OCI-LY7 (cell line): ENCODE results near the gene SGMS1. TPM values are rescaled to one million over a fixed set of nuclear protein-coding genes. Genes with fewer than 3 reads are reported as not detected.

Source experiments
- BruUV-seq: library from RNA; stranded (reverse); fragments of 400-500 nt; replicated peaks from 2 replicates; lab custom pipeline; 2021; lab: Mats Ljungman, UMichigan
- CTCF ChIA-PET: fragments of 300-600 bp; sonication (Branson Sonifier 250); formaldehyde crosslinking; loops from one replicate; lab custom pipeline; 2022; ENCODE audit warnings: antibody characterized with exemption; ENCODE audit not compliant: unreplicated experiment; lab: Charles Lee
- POLR2A ChIA-PET: fragments of 300-600 bp; sonication (Branson Sonifier 250); formaldehyde crosslinking; loops from one replicate; lab custom pipeline; 2022; ENCODE audit warnings: antibody characterized with exemption; lab: Charles Lee
- DNase-seq: peaks from one replicate; pipeline ENCODE4 v3.0.0-alpha.2; 2015; ENCODE audit warnings: low spot score
- H2AFZ ChIP-seq: fragments of 200-600 bp; sonication (generic), shearing (Covaris generic); 2 replicates; pipeline ENCODE4 v1.6.1; 2014; ENCODE audit warnings: mild to moderate bottlenecking, antibody characterized with exemption, low read length, moderate library complexity
- H3K27ac ChIP-seq: fragments of 200-600 bp; sonication (generic); 2 replicates; pipeline ENCODE4 v1.5.1; 2014; ENCODE audit warnings: mixed run types, low read depth, mild to moderate bottlenecking, moderate library complexity, low read length, inconsistent platforms; ENCODE audit not compliant: poor library complexity, severe bottlenecking
- H3K36me3 ChIP-seq: fragments of 200-600 bp; sonication (generic); 2 replicates; pipeline ENCODE4 v1.6.1; 2014; ENCODE audit warnings: mild to moderate bottlenecking, antibody characterized with exemption, low read length, moderate library complexity, mixed read lengths; ENCODE audit not compliant: insufficient read depth
- H3K4me1 ChIP-seq: fragments of 200-600 bp; sonication (generic); 2 replicates; pipeline ENCODE4 v1.5.1; 2014; ENCODE audit warnings: mild to moderate bottlenecking, low read length; ENCODE audit not compliant: insufficient read depth, poor library complexity, severe bottlenecking
- H3K4me2 ChIP-seq: fragments of 200-600 bp; sonication (generic); 2 replicates; pipeline ENCODE4 v1.6.1; 2014; ENCODE audit warnings: mild to moderate bottlenecking, low read length
- H3K4me3 ChIP-seq: fragments of 200-600 bp; sonication (generic); 2 replicates; pipeline ENCODE4 v1.5.1; 2014; ENCODE audit warnings: mild to moderate bottlenecking, low read depth, low read length; ENCODE audit not compliant: poor library complexity, severe bottlenecking
- H3K79me2 ChIP-seq: fragments of 200-600 bp; sonication (generic); 2 replicates; pipeline ENCODE4 v1.6.1; 2016; ENCODE audit warnings: low read depth, mild to moderate bottlenecking, low read length, moderate library complexity, mixed read lengths; ENCODE audit not compliant: insufficient read depth
- H3K9me2 ChIP-seq: fragments of 200-600 bp; sonication (generic); 2 replicates; pipeline ENCODE4 v1.6.1; 2016; ENCODE audit warnings: mild to moderate bottlenecking, low read length, mixed read lengths; ENCODE audit not compliant: insufficient read depth
- H3K9me3 ChIP-seq: fragments of 200-600 bp; sonication (generic); 2 replicates; pipeline ENCODE4 v1.6.1; 2014; ENCODE audit warnings: mild to moderate bottlenecking, mixed run types, low read length, mixed read lengths
- H4K20me1 ChIP-seq: fragments of 200-600 bp; sonication (generic); 2 replicates; pipeline ENCODE4 v1.6.1; 2014; ENCODE audit warnings: mild to moderate bottlenecking, antibody characterized with exemption, low read length, moderate library complexity, mixed read lengths; ENCODE audit not compliant: insufficient read depth
- CTCF ChIP-seq: fragments of 200-600 bp; sonication (generic); conservative IDR thresholded peaks from 2 replicates; pipeline ENCODE4 v1.5.1; 2014; ENCODE audit warnings: mild to moderate bottlenecking, antibody characterized with exemption, low read length, moderate library complexity, mixed read lengths
- EZH2phosphoT487 ChIP-seq: fragments of 200-600 bp; sonication (generic); IDR thresholded peaks from 2 replicates; pipeline ENCODE4 v1.6.1; 2018; ENCODE audit warnings: low read depth, borderline replicate concordance, mild to moderate bottlenecking, mixed run types, antibody characterized with exemption, low read length, moderate library complexity, mixed read lengths
- intact Hi-C: fragments of 100-400 bp; cut with micrococcal nuclease; formaldehyde crosslinking; loops from one replicate; pipeline ENCODE4 v1.10.0; 2022; ENCODE audit not compliant: unreplicated experiment
- total RNA-seq, 2 experiments: library from RNA; depleted of rRNA in 1 of 2; stranded (reverse); fragments of >200 nt in 1 of 2; shearing (Covaris generic) in 1 of 2; gene quantifications; 2 replicates each; pipeline ENCODE4 v1.2.3, GENCODE V29; 2014 to 2022

The SGMS1 gene
- total RNA-seq, 2 experiments from 2014 or later = 45.4 to 57.5 TPM

DNA sequence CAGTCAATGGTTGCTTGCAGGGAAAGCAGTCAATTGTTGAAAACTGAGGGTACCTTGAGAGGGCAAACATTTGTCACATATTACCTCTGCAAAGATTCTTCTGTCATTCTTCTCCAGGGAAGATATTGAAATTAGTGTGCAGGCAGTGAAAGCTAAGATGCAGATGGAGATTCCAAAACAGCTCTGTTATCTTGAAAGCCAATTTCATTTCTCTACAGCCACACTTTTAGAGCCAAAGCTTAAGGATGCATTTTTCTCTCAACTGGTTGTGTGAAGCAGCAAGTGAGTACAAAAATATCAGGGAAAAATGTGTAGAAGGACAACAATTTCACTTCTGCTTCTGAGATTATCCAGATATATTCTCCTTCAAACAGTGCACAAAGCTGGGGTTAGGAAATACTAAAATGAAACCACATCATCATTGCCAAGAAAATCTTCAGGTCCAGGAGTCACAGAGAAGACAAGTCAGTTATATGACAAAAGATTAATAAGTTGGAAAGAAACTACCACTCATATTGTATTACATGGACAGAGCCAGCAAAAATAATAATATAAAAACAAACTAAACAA, 16.3 kb downstream of the SGMS1 start:
- H4K20me1 ChIP-seq = peaks cover 8% of the 10 kb centered on the region
- H3K27ac ChIP-seq = no peak overlapping the region
- H3K9me3 ChIP-seq = no peaks in the 10 kb centered on the region
- peaks cover 79% of the 10 kb centered on the region; the same call in 1 of the 2 replicates for H3K79me2 ChIP-seq
- H3K4me1 ChIP-seq = peaks cover 53% of the 10 kb centered on the region
- intact Hi-C loops = loop anchor here (1.0 kb wide), 1 partner anchor 47 kb away; no protein-coding TSS in a partner anchor
- POLR2A ChIA-PET = interaction anchor here (1.8 kb wide), 1 partner anchor 14 kb away, joined by 11 read pairs; no protein-coding TSS in a partner anchor
- no TSS peak for BruUV-seq
- no peak for DNase-seq
- no peaks in the 10 kb centered on the region for H3K9me2 ChIP-seq
- H3K36me3 ChIP-seq = no peaks in the 10 kb centered on the region
- no peak overlapping the region for H3K4me3 ChIP-seq
- H2AFZ ChIP-seq = no peak overlapping the region
- TF ChIP-seq CTCF (no peak), EZH2phosphoT487 (no peak)
- CTCF ChIA-PET = no interaction called here
- H3K4me2 ChIP-seq = no peak overlapping the region

DNA sequence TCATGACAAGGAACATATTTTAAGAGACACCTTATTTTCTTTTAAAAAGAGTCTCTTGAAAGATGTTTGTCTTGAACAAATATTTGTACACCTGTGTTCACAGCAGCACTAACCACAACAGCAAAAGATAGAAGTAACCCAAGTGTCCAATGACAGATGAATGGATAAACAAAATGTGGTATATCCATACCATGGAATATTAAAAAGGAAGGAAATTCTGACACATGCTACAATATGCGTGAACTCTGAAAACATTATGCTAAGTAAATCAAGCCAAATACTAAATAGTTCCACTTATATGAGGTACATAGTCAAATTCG, 17.8 kb downstream of the SGMS1 start:
- Histone ChIP-seq H4K20me1 (peaks cover 8% of the 10 kb centered on the region), H3K27ac (no peak overlapping the region), H3K36me3 (no peaks in the 10 kb centered on the region), H3K9me2 (no peaks in the 10 kb centered on the region), H3K9me3 (no peaks in the 10 kb centered on the region), H3K4me2 (peak overlapping the region; percentile 74; the same call in 1 of the 2 replicates), H3K4me3 (no peak overlapping the region), H3K79me2 (peaks cover 86% of the 10 kb centered on the region; the same call in 1 of the 2 replicates), H2AFZ (no peak overlapping the region), H3K4me1 (peaks cover 53% of the 10 kb centered on the region)
- no peak for DNase-seq
- TF ChIP-seq EZH2phosphoT487 (no peak), CTCF (no peak)
- ChIA-PET CTCF (no interaction called here), POLR2A (interaction anchor here (1.7 to 1.8 kb wide), 2 partner anchors 19 to 29 kb away, joined by 5 to 6 read pairs; no protein-coding TSS in a partner anchor)
- BruUV-seq = no TSS peak
- intact Hi-C loops = no loop called here
